Muscle of back (tissue), 13 donors: Measurements from ENCODE around the gene GARNL3. TPM values are rescaled to one million over a fixed set of nuclear protein-coding genes. Genes with fewer than 3 reads are reported as not detected.

Experiments used
- DNase-seq, 3 donors: peaks; one replicate each; pipeline versions ENCODE4 v3.0.0 to v3.0.0-alpha.2; 2013
- long read RNA-seq, 9 donors: transcript quantifications; one replicate each; lab custom pipeline, GENCODE V29; 2026
- polyA plus RNA-seq, 10 donors: library from polyadenylated mRNA; unstranded; fragments of 120-200 nt; gene quantifications; one replicate each; pipeline ENCODE4 v1.2.1, GENCODE V29; 2013; ENCODE audit not compliant: insufficient read length in 10 of 10

Gene GARNL3
- polyA plus RNA-seq, result 10 to 100 TPM; 13.6 to 23.3 (median 17.1) TPM
- long read RNA-seq, donor 1, partial matches to known transcripts, result 0 of 1 reads
- long read RNA-seq, donor 1, other reads (novel, unspliced or antisense), result 0 of 1 reads
- long read RNA-seq, donor 2, result 0 reads
- long read RNA-seq, donor 3, result 0 reads
- long read RNA-seq, donor 4, partial matches to known transcripts, result 0 of 1 reads
- long read RNA-seq, donor 4, other reads (novel, unspliced or antisense), result 0 of 1 reads
- long read RNA-seq, donor 5, partial matches to known transcripts, result 0 of 1 reads
- long read RNA-seq, donor 5, other reads (novel, unspliced or antisense), result 0 of 1 reads
- long read RNA-seq, donor 6, partial matches to known transcripts, result 0 of 1 reads
- long read RNA-seq, donor 6, other reads (novel, unspliced or antisense), result 0 of 1 reads
- long read RNA-seq, donor 7, result 0 reads
- long read RNA-seq, donor 8, partial matches to known transcripts, result 4,242 of 4,372 reads
- long read RNA-seq, donor 8, other reads (novel, unspliced or antisense), result 129 of 4,372 reads
- long read RNA-seq, donor 9, result 0 reads

DNA sequence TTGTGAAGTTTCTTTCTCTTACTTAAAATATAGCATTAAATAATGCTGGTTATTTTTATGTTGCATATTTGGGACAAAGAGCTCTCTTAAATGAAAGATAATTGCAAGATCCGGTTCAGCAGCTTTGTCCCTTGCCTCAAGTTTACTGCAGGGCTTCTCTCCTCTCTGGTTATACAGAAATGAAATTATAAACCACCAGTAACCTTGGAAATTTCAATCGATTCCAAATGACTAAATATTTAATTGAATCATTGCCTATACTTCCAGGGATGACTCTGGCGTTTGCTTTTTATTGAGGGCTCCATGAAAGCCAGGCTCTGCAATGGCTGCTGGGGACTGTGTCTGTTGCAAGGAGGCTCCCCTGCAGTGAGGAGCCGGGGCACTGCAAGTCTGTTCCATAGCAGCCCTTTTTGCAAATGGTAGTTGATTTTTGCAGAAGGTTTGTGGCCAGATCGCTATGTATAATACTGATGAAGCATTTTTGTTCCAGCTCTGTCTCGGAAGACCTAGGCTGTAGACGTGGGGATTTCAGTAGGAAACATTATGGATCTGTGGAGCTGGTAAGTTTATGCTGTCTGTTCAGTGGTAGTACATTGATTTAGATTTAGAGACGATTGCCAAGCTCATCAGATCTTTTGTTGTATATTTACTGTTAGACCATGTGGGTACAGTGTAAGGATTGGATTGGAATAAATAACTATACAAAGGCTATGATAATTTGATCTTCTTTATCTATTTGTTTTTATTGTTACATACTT is at the start of gene GARNL3:
Gene GARNL3, plus strand, starts transcription at position 313 of the 758 bp plus-strand sequence. Its CDS starts 104 bp downstream, at position 417.
- peak in 1 of 3 donors; percentile 40 for DNase-seq

DNA sequence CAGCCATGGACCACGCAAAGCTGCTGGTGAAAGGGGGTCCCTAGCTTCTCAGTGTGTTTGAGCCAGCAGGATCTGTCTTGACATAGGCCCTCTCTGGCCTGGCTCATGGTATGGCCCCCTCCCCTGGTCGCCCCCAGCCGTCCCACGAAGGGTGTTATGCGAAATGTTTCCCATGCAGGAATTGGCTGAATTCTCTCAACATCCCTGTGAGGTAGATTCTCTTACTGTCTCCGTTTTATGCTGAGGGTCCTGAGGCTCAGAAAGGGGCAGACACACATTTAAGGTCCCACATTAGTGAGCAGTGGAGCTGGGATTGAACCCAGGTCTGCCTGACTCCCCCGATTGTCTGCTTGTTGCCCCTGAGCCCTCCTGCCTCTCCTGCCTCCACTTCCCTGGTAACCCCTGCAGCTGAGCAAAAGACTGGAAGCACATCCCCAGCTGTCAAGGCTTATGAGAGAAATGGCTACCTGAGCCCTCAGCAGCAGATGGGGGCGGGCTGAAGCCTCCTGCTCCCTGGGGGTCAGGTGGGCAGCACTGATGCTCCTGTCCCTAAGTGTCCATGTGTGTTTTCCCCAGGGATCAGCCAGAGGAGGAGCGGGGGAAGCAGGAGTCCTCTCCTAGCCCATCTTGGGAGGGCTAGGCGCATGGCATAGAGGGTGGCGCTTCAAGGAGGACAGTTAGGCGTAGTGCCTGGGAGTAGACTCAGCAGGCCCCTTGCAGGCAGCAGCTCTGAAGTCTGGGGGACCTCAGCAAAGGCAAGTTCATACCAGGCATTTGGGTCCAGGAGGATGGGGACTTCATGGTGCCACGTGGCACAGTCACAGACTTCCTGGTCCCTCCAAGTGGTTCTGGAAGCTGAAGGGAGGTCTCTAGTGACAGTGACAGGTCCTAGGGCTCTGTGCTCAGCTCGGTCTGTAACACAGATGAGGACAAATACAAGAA is 49.0 kb upstream of the GARNL3 start:
- no peak for DNase-seq

DNA sequence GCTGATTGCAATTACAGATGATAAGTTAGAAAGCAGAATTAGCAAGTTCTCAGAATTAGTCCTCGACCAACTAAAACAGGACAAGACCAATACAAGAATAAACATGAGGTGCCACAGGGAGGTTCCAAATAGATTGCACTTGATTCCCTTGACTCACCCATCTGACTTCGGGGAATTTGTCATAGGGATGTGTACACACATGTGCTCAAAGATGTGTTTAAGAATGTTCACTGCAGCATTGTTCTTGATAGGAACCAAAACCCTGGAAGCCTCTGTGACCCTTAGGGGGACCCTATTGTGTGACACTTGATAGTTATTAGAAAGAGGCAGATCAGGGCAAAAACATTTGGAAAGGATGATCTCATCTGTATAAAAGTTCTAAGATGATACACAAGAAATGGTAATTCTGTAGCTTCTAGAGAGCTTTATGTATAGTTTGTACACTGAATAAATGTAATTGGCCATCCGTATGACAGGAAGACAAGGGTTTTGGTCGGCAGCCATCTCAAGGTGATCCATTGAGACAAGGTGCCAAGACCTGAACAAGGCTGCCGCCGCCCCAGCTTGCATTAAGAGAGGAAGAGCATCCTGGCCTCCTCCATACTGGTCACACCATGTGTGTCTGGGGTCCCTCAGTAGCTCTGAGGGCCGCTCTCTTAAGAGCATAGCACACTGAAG is 48.2 kb upstream of the GARNL3 start:
- DNase-seq, result peak in 1 of 3 donors; percentile 0

DNA sequence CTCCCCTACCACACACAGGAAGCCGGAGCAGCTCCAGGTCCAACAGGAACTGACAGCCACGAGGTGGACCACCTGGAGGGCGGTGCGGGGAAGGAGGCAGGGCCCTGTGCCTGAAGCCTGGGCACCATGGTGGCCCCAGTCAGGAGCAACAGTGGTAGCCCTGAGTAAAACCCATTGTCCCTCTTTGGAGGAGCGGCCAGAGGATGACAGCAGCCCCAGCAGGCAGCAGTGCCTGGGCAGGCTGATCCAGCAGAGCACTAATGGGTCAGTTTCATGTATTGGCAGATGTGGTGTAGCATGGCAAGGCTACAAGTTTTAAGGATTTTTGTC is 47.7 kb upstream of the GARNL3 start:
- DNase-seq, result no peak

DNA sequence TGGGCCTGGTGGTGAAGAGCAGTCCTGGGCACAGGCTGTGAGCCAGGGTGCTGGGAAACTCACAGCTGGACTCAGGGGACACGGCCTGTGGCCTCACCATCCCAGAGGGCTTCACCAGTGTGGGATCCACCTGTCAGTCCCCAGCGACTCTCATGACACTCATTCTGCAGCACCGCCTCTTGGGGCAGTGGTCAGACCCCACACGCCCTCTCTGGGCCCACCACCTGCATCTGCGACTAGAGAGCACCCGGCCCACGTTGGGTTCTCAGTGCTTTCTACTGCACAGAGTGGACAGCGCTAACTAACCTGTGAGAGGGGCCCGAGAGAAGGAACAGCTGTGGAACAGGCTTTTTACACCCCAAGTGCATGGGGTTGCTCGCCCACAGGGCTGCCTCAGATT is 45.8 kb upstream of the GARNL3 start:
- DNase-seq, result no peak

DNA sequence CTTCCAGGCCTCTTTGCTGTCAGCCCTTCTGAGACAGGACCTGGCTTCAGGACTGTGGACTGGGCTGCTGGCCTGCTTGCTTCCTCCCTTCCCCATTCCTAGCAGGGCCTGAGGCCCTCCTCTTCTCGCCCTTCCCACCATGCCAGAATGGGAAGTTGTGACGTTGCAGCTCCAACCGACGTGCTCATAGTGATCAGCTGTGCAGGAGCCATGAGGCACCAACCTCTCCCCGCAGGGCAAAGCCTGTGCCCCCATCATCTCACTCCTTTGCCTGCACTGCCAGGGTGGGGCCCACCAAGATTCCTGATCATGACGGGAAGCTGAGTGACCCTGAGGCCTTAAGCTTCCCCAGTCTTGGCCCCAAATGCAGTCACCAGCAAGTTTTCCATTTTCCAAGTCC is 45.1 kb upstream of the GARNL3 start:
- peak in 1 of 3 donors; percentile 61 for DNase-seq

DNA sequence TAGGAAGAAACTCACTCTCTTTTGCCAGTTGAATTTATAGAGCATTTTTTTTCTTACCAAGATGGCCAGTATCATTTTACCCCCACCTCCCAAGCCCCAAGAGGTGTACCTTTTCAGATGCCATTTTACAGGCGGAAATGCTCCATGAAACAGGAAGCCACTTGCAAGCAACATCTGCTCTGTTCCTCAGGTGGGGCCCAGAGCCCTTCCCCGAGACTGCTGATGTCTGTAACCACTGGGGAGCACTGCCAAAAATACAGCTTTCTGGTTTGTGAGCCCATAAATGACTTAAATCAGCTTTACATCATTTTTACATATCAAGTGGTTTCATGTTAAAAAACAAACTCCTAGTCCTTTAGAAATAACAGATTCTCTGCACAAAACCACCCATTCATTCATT is 42.9 kb upstream of the GARNL3 start:
- peak in 1 of 3 donors; percentile 0 for DNase-seq

DNA sequence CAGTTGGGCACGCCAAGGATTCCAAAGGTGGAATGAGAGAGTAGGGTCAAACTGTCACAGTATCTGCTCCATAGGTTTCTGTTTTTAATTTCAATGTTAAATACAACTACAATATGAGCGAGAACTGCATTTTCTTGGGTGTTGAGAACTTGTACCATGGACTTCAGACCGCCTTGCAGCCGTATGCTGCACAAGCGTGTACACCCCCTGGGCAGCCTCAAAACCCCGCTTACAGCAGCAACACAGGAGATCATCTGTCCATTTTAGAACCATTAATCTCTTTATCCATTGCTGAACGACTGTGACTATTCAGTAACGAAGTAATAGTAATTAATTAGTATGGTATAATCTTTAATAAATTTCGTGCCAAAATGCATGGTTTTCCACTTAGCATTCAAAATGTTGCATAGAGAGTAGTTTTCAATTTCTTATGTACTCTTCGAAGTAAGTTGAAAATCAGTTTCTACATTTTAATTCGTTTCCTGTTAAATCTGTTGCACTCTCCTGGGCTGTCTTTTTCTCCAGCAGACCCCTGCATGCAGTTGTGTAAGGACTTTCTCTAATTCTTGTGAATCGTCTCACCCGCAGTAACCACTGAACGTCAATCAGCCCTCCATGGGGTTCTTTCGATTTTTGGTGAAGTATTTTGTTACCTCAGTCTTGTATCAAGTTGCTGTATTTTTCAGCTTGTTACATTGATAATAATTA is 42.0 kb upstream of the GARNL3 start:
- DNase-seq, result peak in 1 of 3 donors; percentile 3

DNA sequence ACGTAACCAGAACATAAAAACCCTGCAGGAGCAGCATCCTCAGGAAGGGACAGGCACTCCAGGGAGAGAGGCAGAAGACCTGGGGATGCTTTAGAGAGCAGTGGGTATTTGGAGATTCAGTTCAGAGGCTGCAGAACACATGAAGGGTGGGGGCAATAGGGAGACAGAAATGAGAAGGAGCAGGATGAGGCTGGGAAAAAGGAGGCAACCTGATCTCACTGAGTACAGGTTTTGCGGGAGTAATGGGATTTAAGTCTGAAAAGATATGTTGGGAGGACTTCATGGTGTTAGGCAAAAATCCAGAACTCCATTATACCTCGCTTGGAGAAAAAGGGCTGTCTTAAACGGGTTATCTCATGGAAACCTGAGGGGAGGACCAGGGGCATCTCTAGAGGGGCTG is 41.3 kb upstream of the GARNL3 start:
- peak in 1 of 3 donors; percentile 18 for DNase-seq

DNA sequence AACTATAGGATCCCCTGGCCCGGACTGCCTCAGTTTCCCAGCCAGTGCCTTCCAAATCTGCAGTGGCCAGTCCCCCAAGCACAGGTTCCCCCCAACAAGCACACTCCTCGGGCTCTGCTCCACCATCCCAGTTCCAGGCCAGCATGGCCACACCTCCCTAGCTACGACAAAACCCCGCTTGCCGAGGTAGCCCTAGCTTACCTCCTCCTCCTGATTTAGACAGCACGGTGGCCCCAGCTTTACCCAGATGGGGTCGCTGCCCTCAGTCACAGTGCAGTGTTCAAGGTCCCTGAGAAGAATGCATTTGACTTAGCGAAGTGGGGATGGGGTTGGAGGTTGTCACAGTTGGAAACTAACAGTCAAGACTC is 40.8 kb upstream of the GARNL3 start:
- no peak for DNase-seq

DNA sequence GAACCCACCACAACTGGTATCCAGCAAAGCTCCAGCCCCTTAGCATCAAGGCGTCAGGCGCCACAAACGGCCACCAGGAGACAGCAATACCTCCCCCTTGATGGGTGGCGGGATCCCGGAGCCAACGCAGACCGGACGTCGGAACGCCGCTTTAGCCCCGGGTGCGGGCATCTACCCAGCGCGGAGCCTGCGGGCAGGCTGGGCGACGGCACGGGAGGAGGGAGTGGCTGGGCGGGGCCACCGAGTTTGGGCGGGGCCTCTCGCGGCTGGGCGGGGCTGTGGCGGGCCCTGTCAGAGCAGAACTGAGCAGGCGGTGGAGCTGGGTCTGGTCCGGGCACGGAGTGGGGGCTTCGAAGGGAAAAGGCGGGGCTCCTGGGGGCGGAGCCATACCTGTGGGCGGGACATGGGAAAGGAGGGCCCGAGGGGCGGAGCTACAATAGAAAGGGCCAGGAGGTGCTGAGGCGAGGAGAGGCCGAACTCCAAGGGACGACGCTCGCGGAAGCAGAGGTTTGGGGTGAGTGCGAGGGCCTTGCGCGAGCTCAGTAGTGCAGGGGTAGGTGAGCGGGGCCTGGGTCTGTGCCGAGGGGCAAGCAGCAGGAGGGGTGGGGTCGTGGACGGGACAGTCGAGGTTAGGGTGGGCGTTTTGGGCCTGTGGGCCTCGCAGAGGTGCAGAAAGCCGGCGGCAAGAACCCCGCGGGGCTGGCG is 40.2 kb upstream of the GARNL3 start:
- peak; percentile 70 to 94 (median 83) for DNase-seq

- peak; percentile 93 to 97 (median 94) for DNase-seq
These were observed 39.5 kb upstream of the GARNL3 start for GRCh38 chr9:127224883-127225739.

- peak in 1 of 3 donors; percentile 47 for DNase-seq
These were observed 38.6 kb upstream of the GARNL3 start for GRCh38 chr9:127225801-127226625.

DNA sequence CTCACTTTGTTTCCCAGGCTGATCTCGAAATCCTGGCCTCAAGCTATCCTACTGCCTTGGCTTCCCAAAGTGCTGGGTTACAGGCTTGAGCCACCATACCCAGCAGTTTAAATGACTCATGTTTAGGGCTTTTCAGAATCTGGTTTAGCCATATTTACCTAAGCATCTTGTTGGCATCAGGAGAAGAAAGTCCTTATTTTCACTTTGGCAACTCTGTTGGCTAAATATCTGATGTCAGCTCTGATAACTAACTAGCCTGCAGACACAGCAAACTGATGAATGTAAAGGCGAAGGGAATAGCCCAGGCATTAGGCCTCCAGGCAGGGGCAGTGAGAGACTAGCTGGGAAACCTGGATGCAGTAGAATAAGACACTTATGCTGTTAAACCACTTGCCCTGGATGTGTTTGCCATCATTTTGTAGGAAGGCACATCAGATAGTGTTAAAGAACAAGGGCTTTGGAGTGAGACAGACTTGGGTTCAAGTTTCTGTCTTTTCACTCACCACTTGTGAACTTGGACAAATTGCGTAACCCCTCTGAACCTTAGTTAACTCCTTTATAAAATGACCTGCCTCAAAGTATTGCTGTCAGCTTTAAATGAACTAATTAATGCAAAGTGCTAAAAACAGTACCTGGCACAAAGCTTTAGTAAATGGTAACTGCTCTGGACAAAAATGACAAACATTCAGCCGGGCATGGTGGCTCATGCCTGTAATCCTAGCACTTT is 34.7 kb upstream of the GARNL3 start:
- peak in 1 of 3 donors; percentile 1 for DNase-seq

GRCh38 chr9:127231666-127232065 is 32.9 kb upstream of the GARNL3 start:
- DNase-seq, result no peak

DNA sequence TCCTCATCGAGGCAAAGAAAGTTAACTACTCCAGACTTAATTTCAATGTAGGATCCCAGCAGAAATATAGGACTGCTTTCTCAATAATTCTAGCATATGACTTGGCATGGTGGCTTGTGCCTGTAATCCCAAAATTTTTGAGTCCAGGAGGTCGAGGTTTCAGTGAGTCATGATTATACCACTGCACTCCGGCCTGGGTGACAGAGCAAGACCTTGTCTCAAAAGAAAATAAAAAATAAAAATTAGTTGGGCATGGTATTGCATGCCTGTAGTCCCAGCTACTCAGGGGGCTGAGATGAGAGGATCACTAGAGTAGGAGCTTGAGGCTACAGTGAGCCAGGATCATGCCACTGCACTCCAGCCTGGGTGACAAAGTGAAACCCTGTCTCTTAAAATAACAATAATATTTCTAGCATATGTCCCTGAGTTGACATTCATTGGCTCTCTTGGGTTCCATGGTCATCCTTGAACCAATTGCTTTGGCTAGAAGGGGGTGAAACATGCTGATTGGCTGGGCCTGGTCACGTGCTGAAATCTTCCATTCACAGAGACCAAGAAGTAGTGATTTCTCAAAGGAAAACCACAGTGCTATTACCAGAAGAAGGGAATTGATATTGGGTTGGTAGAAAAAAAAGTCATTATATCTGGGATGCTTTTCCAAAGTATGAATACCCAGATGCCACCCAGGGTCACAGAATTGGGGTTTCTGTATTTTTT is 31.6 kb upstream of the GARNL3 start:
- DNase-seq, result no peak
